DND-41 (cell line): ENCODE data around the gene TBC1D22A.

Experiments used
- ATAC-seq: fragments of 200-7000 bp; cut with Tn5 transposase; 3 replicates; pipeline ENCODE4 v1.9.1; 2021; ENCODE audit warnings: low read depth; ENCODE audit not compliant: insufficient read depth
- DNase-seq: peaks from one replicate; pipeline ENCODE4 v3.0.0-alpha.2; 2020
- H2AFZ ChIP-seq: 2 replicates; pipeline ENCODE4 v1.6.0; 2012; ENCODE audit warnings: low read depth, low read length
- H3K27ac ChIP-seq: 2 replicates; pipeline ENCODE4 v1.5.1; 2012; ENCODE audit warnings: low read length, inconsistent platforms
- H3K27me3 ChIP-seq: fragments of 200-600 bp; sonication (generic); 2 replicates; pipeline ENCODE4 v1.6.0; 2012; ENCODE audit warnings: low read length, mild to moderate bottlenecking, inconsistent platforms; ENCODE audit not compliant: insufficient read depth, poor library complexity
- H3K36me3 ChIP-seq: 2 replicates; pipeline ENCODE4 v1.5.1; 2012; ENCODE audit warnings: low read length, inconsistent platforms; ENCODE audit not compliant: insufficient read depth
- H3K4me1 ChIP-seq: 2 replicates; pipeline ENCODE4 v1.5.1; 2012; ENCODE audit warnings: mild to moderate bottlenecking, low read length; ENCODE audit not compliant: insufficient read depth
- H3K4me2 ChIP-seq: 2 replicates; pipeline ENCODE4 v1.6.0; 2012; ENCODE audit warnings: mild to moderate bottlenecking, moderate library complexity, low read length, inconsistent platforms; ENCODE audit not compliant: insufficient read depth
- H3K4me3 ChIP-seq, 2 experiments: fragments of 200-600 bp in 1 of 2; shearing (Covaris generic) in 1 of 2; 2 replicates each; pipeline ENCODE4 v1.5.1; 2012 to 2016; ENCODE audit warnings: inconsistent platforms in 2 of 2, low read length in 2 of 2, mild to moderate bottlenecking in 2 of 2, low read depth in 1 of 2, moderate library complexity in 1 of 2
- H3K79me2 ChIP-seq: 2 replicates; pipeline ENCODE4 v1.6.0; 2012; ENCODE audit warnings: low read length, inconsistent platforms; ENCODE audit not compliant: insufficient read depth
- H3K9ac ChIP-seq: 2 replicates; pipeline ENCODE4 v1.6.0; 2012; ENCODE audit warnings: low read depth, mild to moderate bottlenecking, inconsistent platforms, low read length, moderate library complexity
- H3K9me3 ChIP-seq: 2 replicates; pipeline ENCODE4 v1.5.1; 2012; ENCODE audit warnings: low read length, moderate library complexity, mild to moderate bottlenecking, inconsistent platforms; ENCODE audit not compliant: insufficient read depth, severe bottlenecking
- H4K20me1 ChIP-seq: 2 replicates; pipeline ENCODE4 v1.6.0; 2012; ENCODE audit warnings: low read length; ENCODE audit not compliant: insufficient read depth
- CTCF ChIP-seq: IDR thresholded peaks from 2 replicates; pipeline ENCODE4 v1.5.1; 2012; ENCODE audit warnings: borderline replicate concordance, low read length, moderate library complexity, mild to moderate bottlenecking; ENCODE audit not compliant: poor library complexity, severe bottlenecking; ENCODE audit errors: extremely low read depth
- EZH2 ChIP-seq: IDR thresholded peaks from 3 replicates; pipeline ENCODE4 v1.6.1; 2012; ENCODE audit warnings: borderline replicate concordance, low read depth, mild to moderate bottlenecking, moderate library complexity, low read length, inconsistent platforms; ENCODE audit not compliant: severe bottlenecking

The TBC1D22A gene

GRCh38 chr22:47050401-47051051 is 288.1 kb downstream of the TBC1D22A start:
- ATAC-seq (no peak), DNase-seq (no peak)
- H3K27me3 ChIP-seq, result no peaks in the 10 kb centered on the region
- TF ChIP-seq EZH2, result no peak
- TF ChIP-seq CTCF, result no peak
- H3K4me3 ChIP-seq, result no peak overlapping the region
- peaks cover 25% of the 10 kb centered on the region for H4K20me1 ChIP-seq
- H3K9me3 ChIP-seq, result no peaks in the 10 kb centered on the region
- no peaks in the 10 kb centered on the region for H3K4me1 ChIP-seq
- no peaks in the 10 kb centered on the region for H3K79me2 ChIP-seq
- H3K9ac ChIP-seq, result no peak overlapping the region
- H3K27ac ChIP-seq, result no peak overlapping the region
- peaks cover 8% of the 10 kb centered on the region; the same call in 1 of the 2 replicates for H3K36me3 ChIP-seq
- no peak overlapping the region for H3K4me2 ChIP-seq
- H2AFZ ChIP-seq, result no peak overlapping the region

DNA sequence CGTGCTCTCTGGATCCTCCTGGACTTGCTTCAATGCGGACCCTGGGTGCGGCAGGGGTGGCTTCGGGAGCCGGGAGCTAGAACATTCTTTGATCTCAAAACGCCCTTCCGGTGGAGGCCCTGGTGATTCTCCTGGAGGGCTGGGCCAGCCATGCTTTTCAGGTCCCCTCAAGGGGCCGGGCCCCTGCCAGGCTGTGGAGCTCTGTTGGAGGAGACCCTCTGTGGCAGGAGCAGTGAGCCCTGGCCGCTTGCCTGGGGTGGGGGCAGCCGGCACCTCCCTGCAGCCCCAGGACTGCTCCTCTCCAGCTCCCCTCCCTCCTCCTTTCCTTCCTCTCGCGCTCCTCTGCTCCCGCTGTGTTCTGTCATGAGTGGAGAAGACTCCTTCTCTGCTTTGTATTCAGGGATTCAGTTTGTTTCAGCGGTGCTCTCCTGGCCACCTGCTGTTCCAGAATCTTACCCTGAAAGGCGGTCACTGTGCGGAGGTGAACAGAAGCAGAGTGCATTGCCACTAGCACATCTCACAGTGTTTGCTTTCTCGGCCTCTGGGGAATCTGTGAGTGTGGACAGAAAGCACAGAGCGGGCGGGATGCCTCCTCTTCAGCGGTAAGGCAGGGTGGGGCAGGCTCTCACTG is 289.1 kb downstream of the TBC1D22A start:
- H3K36me3 ChIP-seq, result peaks cover 10% of the 10 kb centered on the region; the same call in 1 of the 2 replicates
- no peaks in the 10 kb centered on the region for H3K79me2 ChIP-seq
- DNase-seq (no peak), ATAC-seq (no peak)
- H3K4me1 ChIP-seq, result no peaks in the 10 kb centered on the region
- H3K4me2 ChIP-seq, result no peak overlapping the region
- no peak for TF ChIP-seq CTCF
- no peak for TF ChIP-seq EZH2
- H3K9me3 ChIP-seq, result no peaks in the 10 kb centered on the region
- no peak overlapping the region for H3K4me3 ChIP-seq
- H3K27ac ChIP-seq, result no peak overlapping the region
- peaks cover 20% of the 10 kb centered on the region for H4K20me1 ChIP-seq
- H3K9ac ChIP-seq, result no peak overlapping the region
- no peak overlapping the region for H2AFZ ChIP-seq
- H3K27me3 ChIP-seq, result no peaks in the 10 kb centered on the region

GRCh38 chr22:47052236-47053012 is 290.0 kb downstream of the TBC1D22A start:
- ATAC-seq (no peak), DNase-seq (no peak)
- no peaks in the 10 kb centered on the region for H3K9me3 ChIP-seq
- H3K9ac ChIP-seq, result no peak overlapping the region
- H3K79me2 ChIP-seq, result no peaks in the 10 kb centered on the region
- no peak overlapping the region for H3K4me2 ChIP-seq
- no peak overlapping the region for H3K27ac ChIP-seq
- H3K36me3 ChIP-seq, result peaks cover 13% of the 10 kb centered on the region; the same call in 1 of the 2 replicates
- no peaks in the 10 kb centered on the region for H3K4me1 ChIP-seq
- H4K20me1 ChIP-seq, result peaks cover 20% of the 10 kb centered on the region
- TF ChIP-seq EZH2 (no peak), CTCF (no peak)
- no peak overlapping the region for H2AFZ ChIP-seq
- H3K4me3 ChIP-seq, result no peak overlapping the region
- H3K27me3 ChIP-seq, result no peaks in the 10 kb centered on the region
